ENCODE data around the gene ZNF341. TPM values are rescaled to one million over a fixed set of nuclear protein-coding genes. Genes with fewer than 3 reads are reported as not detected.

Gene ZNF341
- total and polyA plus RNA-seq, 10 donors, result 2.3 to 6.7 (median 4.5) TPM

GRCh38 chr20:33765592-33765991, 33.8 kb downstream of the ZNF341 start:
- H3K9me3 ChIP-seq, result no peaks in the 10 kb centered on the region
- no peak for DNase-seq
- intact Hi-C loops (cut with DNase I; ENCODE audit: low total_unique reads), result no loop called here
- no peaks in the 10 kb centered on the region for H3K27me3 ChIP-seq (replicated peaks in 1 of 7)
- no peak overlapping the region for H3K27ac ChIP-seq
- TF ChIP-seq POLR2AphosphoS5 (IDR thresholded peaks at IDR 0.05) (no peak), CTCF (IDR thresholded peaks at IDR 0.05 in 8 of 11, conservative IDR thresholded peaks at IDR 0.05 in 3 of 11) (no peak), POLR2A (IDR thresholded peaks at IDR 0.05) (no peak)
- whole genome bisulfite sequencing, 5 donors, result 91 to 98% (median 96%) methylated on average over 5 of the region's 5 CpGs
- H3K4me3 ChIP-seq, result no peak overlapping the region
- H3K36me3 ChIP-seq, result peaks cover 0 to 94% (median 20%) of the 10 kb centered on the region in 6 donors
- H3K4me1 ChIP-seq, result no peaks in the 10 kb centered on the region

GRCh38 chr20:33766686-33767085, 34.9 kb downstream of the ZNF341 start:
- no peak overlapping the region for H3K27ac ChIP-seq
- no peaks in the 10 kb centered on the region for H3K9me3 ChIP-seq
- H3K27me3 ChIP-seq (replicated peaks in 1 of 7), result no peaks in the 10 kb centered on the region
- H3K36me3 ChIP-seq, result peaks cover 0 to 92% (median 18%) of the 10 kb centered on the region in 6 donors
- no peak for DNase-seq
- TF ChIP-seq POLR2AphosphoS5 (IDR thresholded peaks at IDR 0.05), result no peak
- no peak for TF ChIP-seq CTCF (IDR thresholded peaks at IDR 0.05 in 8 of 11, conservative IDR thresholded peaks at IDR 0.05 in 3 of 11)
- no peak for TF ChIP-seq POLR2A (IDR thresholded peaks at IDR 0.05)
- WGBS, 5 donors, result 92 to 100% (median 96%) methylated on average over 7 to 9 of the region's 9 CpGs
- no peaks in the 10 kb centered on the region for H3K4me1 ChIP-seq
- intact Hi-C loops (cut with DNase I; ENCODE audit: low total_unique reads), result no loop called here
- H3K4me3 ChIP-seq, result no peak overlapping the region

- H3K9me3 ChIP-seq, result no peaks in the 10 kb centered on the region
- WGBS, 5 donors, result 89 to 100% (median 95%) methylated on average over 2 of the region's 2 CpGs
- no peak overlapping the region for H3K4me3 ChIP-seq
- H3K36me3 ChIP-seq, result peaks cover 0 to 92% (median 14%) of the 10 kb centered on the region in 6 donors
- no peak for DNase-seq
- TF ChIP-seq POLR2A (IDR thresholded peaks at IDR 0.05) (no peak), CTCF (IDR thresholded peaks at IDR 0.05 in 8 of 11, conservative IDR thresholded peaks at IDR 0.05 in 3 of 11) (no peak), POLR2AphosphoS5 (IDR thresholded peaks at IDR 0.05) (no peak)
- intact Hi-C loops (cut with DNase I; ENCODE audit: low total_unique reads), result no loop called here
- no peak overlapping the region for H3K27ac ChIP-seq
- H3K4me1 ChIP-seq, result no peaks in the 10 kb centered on the region
- no peaks in the 10 kb centered on the region for H3K27me3 ChIP-seq (replicated peaks in 1 of 7)
Observed at GRCh38 chr20:33767777-33768138, 36.0 kb downstream of the ZNF341 start.

- Histone ChIP-seq H3K27me3 (replicated peaks in 1 of 7) (no peaks in the 10 kb centered on the region), H3K27ac (no peak overlapping the region), H3K9me3 (no peaks in the 10 kb centered on the region), H3K4me1 (peaks cover 0 to 7% (median 0%) of the 10 kb centered on the region in 6 donors), H3K36me3 (peaks cover 0 to 90% (median 14%) of the 10 kb centered on the region in 6 donors), H3K4me3 (no peak overlapping the region)
- intact Hi-C loops (cut with DNase I; ENCODE audit: low total_unique reads), result no loop called here
- no peak for TF ChIP-seq CTCF (IDR thresholded peaks at IDR 0.05 in 8 of 11, conservative IDR thresholded peaks at IDR 0.05 in 3 of 11)
- TF ChIP-seq POLR2AphosphoS5 (IDR thresholded peaks at IDR 0.05), result no peak
- TF ChIP-seq POLR2A (IDR thresholded peaks at IDR 0.05), result no peak
- 76 to 91% (median 85%) methylated on average over 4 of the region's 4 CpGs for WGBS, 5 donors
- DNase-seq, result no peak
Observed at GRCh38 chr20:33769043-33769442, 37.2 kb downstream of the ZNF341 start.

Measured in spleen (tissue), 11 donors.